Large intestine (tissue), 12 donors: ENCODE results near the gene ZIC4. TPM values are rescaled to one million over a fixed set of nuclear protein-coding genes. Genes with fewer than 3 reads are reported as not detected.

ENCODE experiments used
- DNase-seq, 2 donors: peaks; one replicate each; pipeline versions ENCODE4 v3.0.0 to v3.0.0-alpha.2; 2013
- H3K27ac ChIP-seq: one replicate; pipeline ENCODE4 v1.5.1; 2013; ENCODE audit warnings: low read length
- H3K27me3 ChIP-seq: 2 replicates; pipeline ENCODE4 v1.6.1; 2013; ENCODE audit warnings: low read length; ENCODE audit not compliant: control insufficient read depth, insufficient read depth
- H3K36me3 ChIP-seq: 2 replicates; pipeline ENCODE4 v1.6.1; 2013; ENCODE audit warnings: low read length; ENCODE audit not compliant: control insufficient read depth, insufficient read depth
- H3K4me1 ChIP-seq: one replicate; pipeline ENCODE4 v1.6.1; 2013; ENCODE audit warnings: low read length; ENCODE audit not compliant: control insufficient read depth, insufficient read depth
- H3K4me3 ChIP-seq: one replicate; pipeline ENCODE4 v1.5.1; 2013; ENCODE audit warnings: low read length
- H3K9me3 ChIP-seq: one replicate; pipeline ENCODE4 v1.6.1; 2013; ENCODE audit warnings: mild to moderate bottlenecking, low read depth, low read length, moderate library complexity; ENCODE audit not compliant: control insufficient read depth
- WGBS: methylation state at CpG from one replicate; pipeline ENCODE4 v1.1.5; 2013; ENCODE audit warnings: low lambda C conversion rate; ENCODE audit not compliant: insufficient coverage; 5-methylcytosine and 5-hydroxymethylcytosine counted together
- long read RNA-seq, 11 donors: transcript quantifications; one replicate each; lab custom pipeline, GENCODE V29; 2026
- polyA plus RNA-seq: library from polyadenylated mRNA; unstranded; fragments of 120-200 nt; gene quantifications from one replicate; pipeline ENCODE4 v1.2.1, GENCODE V29; 2013

ZIC4 gene
- not detected for polyA plus RNA-seq
- long read RNA-seq, donor 1: 0 reads
- long read RNA-seq, donor 2: 0 reads
- long read RNA-seq, donor 3: 0 reads
- long read RNA-seq, donor 4: 0 reads
- long read RNA-seq, donor 5: 0 reads
- long read RNA-seq, donor 6: 0 reads
- long read RNA-seq, donor 7: 0 reads
- long read RNA-seq, donor 8: 0 reads
- long read RNA-seq, donor 9: 0 reads
- long read RNA-seq, donor 10: 0 reads
- long read RNA-seq, donor 11: 0 reads

- H3K9me3 ChIP-seq: peaks cover 14% of the 10 kb centered on the region
- 3% methylated on average over 7 of the region's 25 CpGs for WGBS
- H3K27me3 ChIP-seq: peaks cover 96% of the 10 kb centered on the region
These were observed at the start of gene ZIC4 for GRCh38 chr3:147406028-147406931. Gene ZIC4, minus strand, starts transcription at chr3:147406543. Its CDS starts 3,746 bp downstream, at chr3:147402797.

GRCh38 chr3:147449669-147450068, 43.3 kb upstream of the ZIC4 start:
- WGBS: 67% methylated on average over 1 of the region's 3 CpGs
- Histone ChIP-seq H3K4me3 (no peak overlapping the region), H3K36me3 (no peaks in the 10 kb centered on the region), H3K4me1 (no peaks in the 10 kb centered on the region), H3K9me3 (no peaks in the 10 kb centered on the region), H3K27ac (no peak overlapping the region), H3K27me3 (no peaks in the 10 kb centered on the region)
- no peak for DNase-seq

More at GRCh38 chr3:147406028-147406931, at the start of gene ZIC4:
- Histone ChIP-seq H3K4me3 (no peak within 1 kb of the TSS), H3K36me3 (no peaks in the 10 kb centered on the region), H3K27ac (no peak within 1 kb of the TSS), H3K4me1 (peaks cover 3% of the 10 kb centered on the region)
- no peak for DNase-seq

GRCh38 chr3:147447224-147447623, 40.9 kb upstream of the ZIC4 start:
- Histone ChIP-seq H3K4me1 (no peaks in the 10 kb centered on the region), H3K36me3 (no peaks in the 10 kb centered on the region), H3K9me3 (no peaks in the 10 kb centered on the region), H3K27me3 (no peaks in the 10 kb centered on the region), H3K4me3 (no peak overlapping the region), H3K27ac (no peak overlapping the region)
- no peak for DNase-seq

- no peak overlapping the region for H3K27ac ChIP-seq
- H3K27me3 ChIP-seq: peaks cover 11% of the 10 kb centered on the region
- DNase-seq: no peak
- H3K4me1 ChIP-seq: no peaks in the 10 kb centered on the region
- H3K4me3 ChIP-seq: no peak overlapping the region
- no peaks in the 10 kb centered on the region for H3K36me3 ChIP-seq
- WGBS: 70% methylated on average over 2 of the region's 3 CpGs
- H3K9me3 ChIP-seq: no peaks in the 10 kb centered on the region
These were observed 25.4 kb upstream of the ZIC4 start for GRCh38 chr3:147431751-147432150.

- DNase-seq: no peak
- Histone ChIP-seq H3K9me3 (peaks cover 3% of the 10 kb centered on the region), H3K27me3 (peaks cover 26% of the 10 kb centered on the region), H3K27ac (no peak overlapping the region), H3K4me3 (no peak overlapping the region), H3K4me1 (no peaks in the 10 kb centered on the region), H3K36me3 (no peaks in the 10 kb centered on the region)
- 100% methylated on average over 2 of the region's 2 CpGs for WGBS
These were observed 22.4 kb upstream of the ZIC4 start for GRCh38 chr3:147428754-147429153.

GRCh38 chr3:147428326-147428725, 22.0 kb upstream of the ZIC4 start:
- no peak overlapping the region for H3K27ac ChIP-seq
- peaks cover 3% of the 10 kb centered on the region for H3K9me3 ChIP-seq
- H3K36me3 ChIP-seq: no peaks in the 10 kb centered on the region
- no peaks in the 10 kb centered on the region for H3K4me1 ChIP-seq
- H3K4me3 ChIP-seq: no peak overlapping the region
- DNase-seq: no peak
- no CpG with 5 or more reads among the region's 1 CpG for whole genome bisulfite sequencing
- peaks cover 30% of the 10 kb centered on the region for H3K27me3 ChIP-seq

- no peaks in the 10 kb centered on the region for H3K4me1 ChIP-seq
- no peak for DNase-seq
- H3K4me3 ChIP-seq: no peak overlapping the region
- H3K9me3 ChIP-seq: peaks cover 5% of the 10 kb centered on the region
- no peak overlapping the region for H3K27ac ChIP-seq
- WGBS: no CpG with 5 or more reads among the region's 3 CpGs
- H3K27me3 ChIP-seq: peaks cover 36% of the 10 kb centered on the region
- no peaks in the 10 kb centered on the region for H3K36me3 ChIP-seq
These were observed 21.4 kb upstream of the ZIC4 start for GRCh38 chr3:147427746-147428145.

- H3K27me3 ChIP-seq: peaks cover 44% of the 10 kb centered on the region
- no peaks in the 10 kb centered on the region for H3K4me1 ChIP-seq
- H3K27ac ChIP-seq: no peak overlapping the region
- DNase-seq: no peak
- H3K4me3 ChIP-seq: no peak overlapping the region
- 100% methylated on average over 2 of the region's 2 CpGs for WGBS
- H3K9me3 ChIP-seq: peaks cover 5% of the 10 kb centered on the region
- H3K36me3 ChIP-seq: no peaks in the 10 kb centered on the region
These were observed 20.6 kb upstream of the ZIC4 start for GRCh38 chr3:147426931-147427330.

- Histone ChIP-seq H3K9me3 (peaks cover 14% of the 10 kb centered on the region), H3K27me3 (peaks cover 57% of the 10 kb centered on the region), H3K4me3 (no peak overlapping the region), H3K36me3 (no peaks in the 10 kb centered on the region), H3K27ac (no peak overlapping the region), H3K4me1 (peaks cover 5% of the 10 kb centered on the region)
- no peak for DNase-seq
- WGBS: 11% methylated on average over 1 of the region's 1 CpG
These were observed 19.1 kb upstream of the ZIC4 start for GRCh38 chr3:147425388-147425850.

- peaks cover 62% of the 10 kb centered on the region for H3K27me3 ChIP-seq
- no peak overlapping the region for H3K4me3 ChIP-seq
- no peaks in the 10 kb centered on the region for H3K36me3 ChIP-seq
- no peak for DNase-seq
- peaks cover 14% of the 10 kb centered on the region for H3K9me3 ChIP-seq
- 11% methylated on average over 3 of the region's 14 CpGs for WGBS
- H3K27ac ChIP-seq: no peak overlapping the region
- peaks cover 5% of the 10 kb centered on the region for H3K4me1 ChIP-seq
These were observed 18.4 kb upstream of the ZIC4 start for GRCh38 chr3:147424581-147425387.
